T-helper 2 cell treated with Interferon-gamma antibody and Interleukin-4, amounts not matched to agents 100 ng/mL and 5 ng/mL, for 36 hours (primary cell): ENCODE measurements around the gene BNC2. TPM values are rescaled to one million over a fixed set of nuclear protein-coding genes. Genes with fewer than 3 reads are reported as not detected.

Experiments
- intact Hi-C: fragments of 100-400 bp; cut with micrococcal nuclease; formaldehyde crosslinking; loops from one replicate; pipeline ENCODE4 v1.15.1; 2023
- total RNA-seq: library from RNA; stranded (reverse); gene quantifications from 2 replicates; pipeline ENCODE4 v1.2.3, GENCODE V29; 2022

BNC2 gene
- total RNA-seq, 1 donor from 2014 or later: not detected

DNA sequence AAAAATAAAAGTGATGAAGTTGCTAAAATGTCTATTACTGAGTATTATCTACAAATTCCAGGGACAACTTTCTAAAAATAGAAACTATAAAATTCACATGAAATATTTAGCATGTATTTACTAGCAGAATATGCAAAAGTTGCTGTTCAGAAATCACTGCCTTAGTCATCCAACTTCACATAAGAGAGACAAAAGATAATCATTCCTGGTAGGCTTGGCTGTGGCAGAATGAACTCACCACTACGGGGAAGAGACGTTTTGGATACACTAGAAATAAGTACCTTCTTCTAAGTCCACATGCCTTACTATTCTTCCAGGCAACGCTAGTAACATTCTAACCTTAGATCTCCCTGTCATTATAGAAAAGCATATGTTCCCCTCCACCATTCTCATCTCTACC, 272.2 kb downstream of the BNC2 start:
- intact Hi-C loops: no loop called here

GRCh38 chr9:16597136-16597535, 273.3 kb downstream of the BNC2 start:
- intact Hi-C loops: no loop called here

DNA sequence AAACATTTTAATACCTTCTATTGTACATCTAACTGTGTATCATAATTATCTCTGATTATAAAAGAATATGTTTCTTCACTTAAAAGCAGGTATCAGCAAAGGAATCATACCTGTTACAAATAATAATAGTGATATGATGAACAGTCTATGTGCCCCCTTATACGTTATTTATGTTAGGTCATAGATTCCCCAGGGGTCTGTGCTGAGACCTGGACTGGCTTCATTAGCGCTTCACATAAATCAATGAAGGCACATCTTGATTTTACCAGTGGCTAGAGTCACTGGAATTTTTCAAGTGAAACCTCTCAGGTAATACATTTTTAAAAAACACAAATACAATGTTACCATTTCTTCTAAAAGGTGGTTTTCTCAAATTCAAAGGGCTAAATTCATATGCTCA, 275.2 kb downstream of the BNC2 start:
- intact Hi-C loops: no loop called here

GRCh38 chr9:16594787-16595186, 275.7 kb downstream of the BNC2 start:
- intact Hi-C loops: no loop called here

- intact Hi-C loops: no loop called here
These were observed 276.7 kb downstream of the BNC2 start for GRCh38 chr9:16593746-16594145.

DNA sequence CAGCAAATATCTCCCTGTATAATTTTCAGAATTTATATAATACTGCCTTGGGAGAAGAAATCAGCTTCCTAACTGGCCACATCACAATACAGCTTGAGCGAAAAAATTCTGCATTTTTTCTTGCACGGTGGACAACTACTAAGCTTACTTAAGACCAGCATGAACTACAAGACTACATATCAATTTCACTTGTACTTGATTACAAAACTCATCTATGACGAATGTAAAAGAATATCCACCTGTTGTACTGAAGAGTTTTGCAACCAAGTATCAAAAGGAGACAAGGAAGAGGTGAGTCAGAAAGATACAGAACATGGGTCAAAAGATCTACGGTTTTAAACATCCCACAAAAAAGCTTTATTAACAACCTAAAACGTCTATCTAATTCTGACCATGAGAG, 279.4 kb downstream of the BNC2 start:
- intact Hi-C loops: no loop called here

GRCh38 chr9:16585591-16585990, 284.9 kb downstream of the BNC2 start:
- intact Hi-C loops: no loop called here

DNA sequence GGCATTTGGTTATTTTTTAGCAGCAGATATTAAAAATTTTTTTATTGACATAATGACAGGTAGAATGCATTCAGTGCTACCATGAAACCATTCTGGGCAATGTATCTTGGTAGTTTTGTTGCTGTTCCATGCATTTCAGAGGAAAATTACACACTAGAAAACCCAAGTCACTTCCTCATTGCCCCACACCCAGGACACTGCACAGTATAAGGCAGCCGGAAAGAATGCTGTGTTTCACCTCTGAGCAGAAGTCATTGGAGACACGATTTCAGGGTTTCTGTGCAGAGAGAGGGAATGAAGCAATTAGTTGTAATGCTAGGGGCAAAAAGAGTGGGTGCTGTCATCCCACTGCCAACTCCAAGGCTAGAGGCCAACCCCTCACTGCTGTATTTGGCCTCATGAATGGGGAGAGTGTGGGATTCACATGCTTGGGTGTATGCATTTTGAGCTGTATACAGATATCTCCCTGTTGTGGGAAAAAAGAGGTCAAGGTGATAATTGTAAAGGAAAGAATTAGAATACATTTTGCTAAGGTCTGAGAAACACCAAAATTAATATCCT, 290.5 kb downstream of the BNC2 start:
- intact Hi-C loops: no loop called here

DNA sequence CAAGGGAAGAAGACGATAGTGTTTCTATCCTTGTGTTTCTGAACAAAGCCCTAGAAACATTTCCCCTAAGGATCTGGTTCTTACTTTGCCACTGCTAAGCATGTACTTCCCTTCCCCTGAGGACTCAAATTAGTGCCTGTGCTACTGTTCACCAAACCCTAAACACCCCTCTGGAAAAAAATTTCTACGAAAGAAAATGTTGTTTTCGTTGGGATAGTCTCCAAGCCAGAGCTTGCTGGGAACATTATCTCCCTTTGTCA, 294.6 kb downstream of the BNC2 start:
- intact Hi-C loops: no loop called here

GRCh38 chr9:16575142-16575985, 295.1 kb downstream of the BNC2 start:
- intact Hi-C loops: no loop called here

GRCh38 chr9:16572005-16572734, 298.3 kb downstream of the BNC2 start:
- intact Hi-C loops: no loop called here

GRCh38 chr9:16571127-16571802, 299.2 kb downstream of the BNC2 start:
- intact Hi-C loops: no loop called here

GRCh38 chr9:16563446-16563845, 307.0 kb downstream of the BNC2 start:
- intact Hi-C loops: no loop called here

GRCh38 chr9:16561121-16561520, 309.3 kb downstream of the BNC2 start:
- intact Hi-C loops: no loop called here

DNA sequence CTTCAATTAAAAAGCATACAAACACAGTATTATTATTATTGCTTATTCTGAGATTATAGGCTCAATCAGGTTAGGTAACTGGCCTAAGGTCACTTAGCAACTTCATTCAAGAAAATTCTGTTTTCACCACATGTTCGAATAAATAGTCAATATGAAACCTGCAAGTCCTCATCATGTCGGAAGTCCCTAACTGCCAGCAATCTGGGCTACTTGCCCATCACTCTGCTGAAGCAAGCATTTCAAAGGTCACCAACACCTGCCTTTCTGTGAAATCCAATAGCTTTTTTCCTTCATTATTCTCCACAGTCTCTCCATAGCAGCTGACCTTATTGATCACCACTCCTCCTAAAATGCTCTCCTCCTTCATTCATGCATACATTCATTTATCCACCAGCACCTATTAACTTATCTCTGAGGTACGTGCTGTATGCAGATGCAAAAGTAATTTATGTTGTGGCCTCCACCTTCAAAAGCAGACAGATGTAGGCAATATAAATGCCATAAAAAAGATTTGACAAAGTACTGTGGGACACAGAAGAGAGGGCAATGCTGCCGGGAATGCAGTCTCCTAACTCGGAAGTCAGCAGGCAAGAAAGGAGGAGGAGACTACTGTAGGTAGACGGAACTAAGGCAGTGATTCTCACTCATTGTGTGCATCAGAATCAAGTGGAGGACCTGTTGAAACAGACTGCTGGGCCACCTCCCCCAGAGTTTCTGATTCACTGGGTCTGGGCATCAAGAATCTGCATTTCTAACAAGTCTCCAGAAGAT, 310.9 kb downstream of the BNC2 start:
- intact Hi-C loops: no loop called here

- intact Hi-C loops: no loop called here
These were observed 314.7 kb downstream of the BNC2 start for GRCh38 chr9:16555802-16556201.

DNA sequence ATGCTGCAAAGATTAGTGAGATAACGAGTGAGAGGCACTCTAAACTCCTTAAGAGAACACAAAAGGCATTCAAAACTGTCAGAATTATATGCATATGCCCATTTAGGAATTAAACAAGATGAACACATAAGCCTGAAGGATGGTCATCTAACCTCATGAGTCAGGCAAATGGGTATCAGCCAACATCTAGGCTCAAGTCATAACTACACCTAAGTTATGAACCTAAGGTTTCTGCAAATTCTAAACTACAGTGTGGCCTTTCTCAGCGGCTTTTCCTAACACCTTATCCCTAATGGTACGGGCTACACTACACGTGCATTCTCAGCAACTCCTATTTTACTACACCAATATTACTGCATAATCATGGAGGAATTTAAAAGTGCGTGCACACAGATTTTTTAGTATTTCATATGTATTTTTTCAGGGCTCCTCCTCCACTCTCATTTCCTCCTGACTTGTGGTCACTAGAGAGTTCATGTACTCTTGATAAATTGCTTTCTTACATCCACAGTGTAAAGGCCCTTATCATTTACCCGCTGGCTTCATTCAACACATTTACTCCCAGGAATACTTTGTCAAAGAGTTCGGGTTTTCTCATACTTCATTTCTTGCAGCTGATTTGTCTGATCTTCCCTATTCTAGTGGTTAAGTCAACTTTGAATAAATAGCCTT, 316.5 kb downstream of the BNC2 start:
- intact Hi-C loops: no loop called here

DNA sequence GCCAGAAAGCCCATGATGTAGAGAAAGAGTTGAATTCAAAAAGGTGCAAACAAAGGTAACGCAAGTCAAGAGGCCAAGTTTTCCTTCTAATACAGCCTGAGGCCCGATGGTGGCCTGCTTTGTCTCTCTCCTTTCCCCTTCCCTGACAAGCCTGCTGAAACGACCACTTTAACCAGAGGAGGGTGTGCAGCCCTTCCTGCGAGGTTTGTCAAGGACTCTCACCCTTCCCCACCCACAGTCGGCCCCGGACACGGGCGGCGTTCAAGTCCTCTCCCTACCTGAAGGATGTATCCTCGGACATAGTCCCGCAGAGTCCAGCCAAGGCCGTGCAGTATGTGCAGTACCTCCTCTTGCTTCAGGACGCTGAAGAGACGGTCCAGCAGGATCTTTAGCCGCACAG, 318.2 kb downstream of the BNC2 start:
- intact Hi-C loops: no loop called here

DNA sequence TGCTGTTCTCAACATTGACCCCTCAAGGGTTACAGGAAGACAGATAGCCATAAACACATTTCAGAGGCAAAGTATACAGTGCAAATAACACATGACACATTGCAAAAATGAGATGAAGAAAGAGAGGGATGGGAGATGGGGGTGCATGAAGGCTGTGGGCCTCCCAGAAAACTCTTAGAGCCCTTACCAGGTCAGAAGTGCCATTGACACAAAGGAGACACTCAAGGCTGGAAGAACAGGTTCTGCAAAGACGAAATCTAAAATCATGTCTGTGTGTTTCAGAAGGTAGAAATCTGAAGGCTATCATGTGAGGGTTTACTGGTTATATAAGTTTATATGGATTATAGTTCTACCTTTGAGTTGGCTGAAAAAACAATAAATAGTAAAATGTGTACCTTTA, 318.8 kb downstream of the BNC2 start:
- intact Hi-C loops: no loop called here

- intact Hi-C loops: no loop called here
These were observed 324.8 kb downstream of the BNC2 start for GRCh38 chr9:16545639-16546038.

GRCh38 chr9:16544842-16545241, 325.6 kb downstream of the BNC2 start:
- intact Hi-C loops: no loop called here
